ENCODE data around the gene SLC39A8.

The SLC39A8 gene

DNA sequence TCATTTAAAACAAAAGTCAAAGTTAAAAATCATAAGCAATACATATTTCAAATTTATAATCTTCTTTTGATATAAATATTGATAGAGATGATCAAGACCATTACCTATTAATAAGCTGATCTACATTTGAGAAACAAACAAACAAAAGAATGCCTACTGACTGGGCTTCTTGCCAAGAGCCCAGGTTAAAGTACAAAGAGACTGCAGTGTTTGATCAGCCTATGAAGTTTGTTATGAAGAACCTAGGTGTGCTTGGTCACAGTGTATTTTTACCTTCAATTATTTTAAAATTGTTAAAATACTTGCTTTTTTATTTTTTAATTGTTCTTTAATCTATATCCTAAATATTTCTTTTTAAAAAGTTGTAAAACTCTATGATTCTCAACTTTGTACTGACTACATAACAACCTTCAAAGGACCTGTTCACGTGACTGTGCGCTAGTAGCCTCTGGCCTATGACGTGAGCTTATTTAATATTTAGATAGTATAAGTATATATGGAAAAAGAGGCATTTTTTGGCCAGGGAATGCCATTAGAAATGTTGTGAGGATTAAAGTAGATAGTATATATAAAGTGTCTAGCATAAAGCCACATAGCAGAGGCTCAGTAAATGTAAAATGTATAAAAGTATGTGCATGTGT, 11.4 kb upstream of the SLC39A8 start:
- Histone ChIP-seq H3K36me3 (ENCODE audit: control insufficient read depth, insufficient read depth, low read length) (no peaks in the 10 kb centered on the region), H3K9ac (ENCODE audit: low read length) (no peak overlapping the region), H3K4me1 (ENCODE audit: control insufficient read depth, insufficient read depth, low read length) (0 out of 2 replicates have a peak, but pooled peaks cover 5% of the 10 kb centered on the region), H3K4me3 (ENCODE audit: low read depth, low read length) (no peak overlapping the region), H3K27ac (ENCODE audit: low read depth, low read length) (no peak overlapping the region), H3K27me3 (ENCODE audit: control insufficient read depth, insufficient read depth, low read length) (no peaks in the 10 kb centered on the region), H3K9me3 (ENCODE audit: control insufficient read depth, insufficient read depth, low read depth, low read length) (no peaks in the 10 kb centered on the region)

DNA sequence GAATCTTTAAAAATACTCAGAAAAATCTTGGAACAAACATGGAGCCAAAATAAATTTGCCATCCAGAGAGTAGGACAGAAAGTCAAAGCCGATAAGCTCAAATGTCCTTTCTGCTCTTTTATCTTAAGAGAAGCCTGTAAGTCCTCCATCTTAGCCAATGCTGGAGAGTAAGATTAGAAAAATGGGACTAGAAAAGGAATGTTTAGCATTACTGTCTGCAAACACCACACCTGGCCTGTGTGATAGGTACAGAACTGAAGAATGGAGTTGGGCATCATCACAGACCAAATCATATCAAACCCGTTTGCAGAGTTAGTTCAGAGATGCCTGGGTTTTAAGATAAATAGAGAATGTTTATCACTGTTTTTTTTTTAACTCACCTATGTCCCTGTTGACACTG, 10.5 kb upstream of the SLC39A8 start:
- Histone ChIP-seq H3K27ac (ENCODE audit: low read depth, low read length) (no peak overlapping the region), H3K4me1 (ENCODE audit: control insufficient read depth, insufficient read depth, low read length) (0 out of 2 replicates have a peak, but pooled peaks cover 5% of the 10 kb centered on the region), H3K27me3 (ENCODE audit: control insufficient read depth, insufficient read depth, low read length) (no peaks in the 10 kb centered on the region), H3K9me3 (ENCODE audit: control insufficient read depth, insufficient read depth, low read depth, low read length) (no peaks in the 10 kb centered on the region), H3K9ac (ENCODE audit: low read length) (no peak overlapping the region), H3K4me3 (ENCODE audit: low read depth, low read length) (no peak overlapping the region), H3K36me3 (ENCODE audit: control insufficient read depth, insufficient read depth, low read length) (no peaks in the 10 kb centered on the region)

- no peak overlapping the region for H3K4me3 ChIP-seq (ENCODE audit: low read depth, low read length)
- H3K36me3 ChIP-seq (ENCODE audit: control insufficient read depth, insufficient read depth, low read length), result no peaks in the 10 kb centered on the region
- H3K27ac ChIP-seq (ENCODE audit: low read depth, low read length), result no peak overlapping the region
- no peak overlapping the region for H3K9ac ChIP-seq (ENCODE audit: low read length)
- H3K9me3 ChIP-seq (ENCODE audit: control insufficient read depth, insufficient read depth, low read depth, low read length), result no peaks in the 10 kb centered on the region
- H3K27me3 ChIP-seq (ENCODE audit: control insufficient read depth, insufficient read depth, low read length), result no peaks in the 10 kb centered on the region
- H3K4me1 ChIP-seq (ENCODE audit: control insufficient read depth, insufficient read depth, low read length), result 0 out of 2 replicates have a peak, but pooled peaks cover 5% of the 10 kb centered on the region
Measured at GRCh38 chr4:102354671-102355454, 9.6 kb upstream of the SLC39A8 start.

- no peaks in the 10 kb centered on the region for H3K36me3 ChIP-seq (ENCODE audit: control insufficient read depth, insufficient read depth, low read length)
- no peak overlapping the region for H3K27ac ChIP-seq (ENCODE audit: low read depth, low read length)
- no peak overlapping the region for H3K4me3 ChIP-seq (ENCODE audit: low read depth, low read length)
- H3K27me3 ChIP-seq (ENCODE audit: control insufficient read depth, insufficient read depth, low read length), result no peaks in the 10 kb centered on the region
- H3K9me3 ChIP-seq (ENCODE audit: control insufficient read depth, insufficient read depth, low read depth, low read length), result no peaks in the 10 kb centered on the region
- 0 out of 2 replicates have a peak, but pooled peaks cover 5% of the 10 kb centered on the region for H3K4me1 ChIP-seq (ENCODE audit: control insufficient read depth, insufficient read depth, low read length)
- H3K9ac ChIP-seq (ENCODE audit: low read length), result no peak overlapping the region
Measured at GRCh38 chr4:102352781-102353180, 7.5 kb upstream of the SLC39A8 start.

GRCh38 chr4:102350634-102351033, 5.4 kb upstream of the SLC39A8 start:
- no peaks in the 10 kb centered on the region for H3K36me3 ChIP-seq (ENCODE audit: control insufficient read depth, insufficient read depth, low read length)
- no peak overlapping the region for H3K4me3 ChIP-seq (ENCODE audit: low read depth, low read length)
- H3K27me3 ChIP-seq (ENCODE audit: control insufficient read depth, insufficient read depth, low read length), result 0 out of 2 replicates have a peak, but pooled peaks cover 4% of the 10 kb centered on the region
- H3K9ac ChIP-seq (ENCODE audit: low read length), result no peak overlapping the region
- no peaks in the 10 kb centered on the region for H3K9me3 ChIP-seq (ENCODE audit: control insufficient read depth, insufficient read depth, low read depth, low read length)
- H3K27ac ChIP-seq (ENCODE audit: low read depth, low read length), result no peak overlapping the region
- H3K4me1 ChIP-seq (ENCODE audit: control insufficient read depth, insufficient read depth, low read length), result peaks cover 11% of the 10 kb centered on the region

DNA sequence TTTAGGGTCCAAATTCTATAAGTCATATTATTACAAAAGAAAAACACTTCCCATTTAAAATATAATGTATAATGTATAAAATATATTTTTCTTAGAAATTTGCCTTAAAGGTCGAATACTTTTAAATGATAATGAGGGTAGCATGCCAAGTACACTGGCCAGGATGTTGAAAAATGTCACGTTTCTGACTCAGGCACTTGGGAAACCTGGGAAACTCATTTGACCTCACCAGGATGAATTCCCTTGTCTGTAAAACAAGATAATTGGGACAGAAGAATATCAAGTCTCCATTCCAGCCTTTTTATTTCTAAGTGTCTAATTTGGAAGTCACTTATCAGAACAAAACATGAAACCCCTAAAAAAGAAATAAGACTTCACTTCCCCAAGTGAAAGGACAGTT, 3.4 kb upstream of the SLC39A8 start:
- H3K27me3 ChIP-seq (ENCODE audit: control insufficient read depth, insufficient read depth, low read length), result peaks cover 10% of the 10 kb centered on the region; the same call in 1 of the 2 replicates
- no peaks in the 10 kb centered on the region for H3K9me3 ChIP-seq (ENCODE audit: control insufficient read depth, insufficient read depth, low read depth, low read length)
- peaks cover 15% of the 10 kb centered on the region for H3K4me1 ChIP-seq (ENCODE audit: control insufficient read depth, insufficient read depth, low read length)
- H3K9ac ChIP-seq (ENCODE audit: low read length), result no peak overlapping the region
- no peak overlapping the region for H3K27ac ChIP-seq (ENCODE audit: low read depth, low read length)
- no peaks in the 10 kb centered on the region for H3K36me3 ChIP-seq (ENCODE audit: control insufficient read depth, insufficient read depth, low read length)
- H3K4me3 ChIP-seq (ENCODE audit: low read depth, low read length), result no peak overlapping the region

DNA sequence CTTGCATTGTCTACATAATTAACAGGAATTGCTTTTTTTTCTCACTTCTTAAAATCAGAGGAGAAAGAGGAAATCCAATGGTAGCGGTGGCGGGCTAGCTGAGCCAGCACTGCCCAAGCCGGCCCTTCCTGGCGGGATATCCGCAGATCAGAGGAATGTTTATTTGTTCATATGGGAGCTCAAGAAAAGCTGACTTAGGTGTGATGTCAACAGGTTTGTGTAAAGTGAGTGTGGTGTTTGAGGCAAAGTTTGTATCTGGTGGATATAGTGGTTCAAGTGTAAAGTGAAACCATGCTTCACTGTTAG, 466 bp upstream of the SLC39A8 start:
- Histone ChIP-seq H3K27ac (ENCODE audit: low read depth, low read length) (no peak overlapping the region), H3K4me3 (ENCODE audit: low read depth, low read length) (peak overlapping the region; percentile 71), H3K27me3 (ENCODE audit: control insufficient read depth, insufficient read depth, low read length) (peaks cover 18% of the 10 kb centered on the region; the same call in 1 of the 2 replicates), H3K4me1 (ENCODE audit: control insufficient read depth, insufficient read depth, low read length) (peaks cover 33% of the 10 kb centered on the region), H3K36me3 (ENCODE audit: control insufficient read depth, insufficient read depth, low read length) (no peaks in the 10 kb centered on the region), H3K9ac (ENCODE audit: low read length) (peak overlapping the region; percentile 65), H3K9me3 (ENCODE audit: control insufficient read depth, insufficient read depth, low read depth, low read length) (no peaks in the 10 kb centered on the region)

- Histone ChIP-seq H3K36me3 (ENCODE audit: control insufficient read depth, insufficient read depth, low read length) (no peaks in the 10 kb centered on the region), H3K27me3 (ENCODE audit: control insufficient read depth, insufficient read depth, low read length) (peaks cover 18% of the 10 kb centered on the region; the same call in 1 of the 2 replicates), H3K9ac (ENCODE audit: low read length) (peak overlapping the region; percentile 81), H3K9me3 (ENCODE audit: control insufficient read depth, insufficient read depth, low read depth, low read length) (no peaks in the 10 kb centered on the region), H3K27ac (ENCODE audit: low read depth, low read length) (no peak overlapping the region; the same call in 1 of the 2 replicates), H3K4me1 (ENCODE audit: control insufficient read depth, insufficient read depth, low read length) (peaks cover 39% of the 10 kb centered on the region), H3K4me3 (ENCODE audit: low read depth, low read length) (peak overlapping the region; percentile 71)
Measured at GRCh38 chr4:102344520-102344953, 745 bp downstream of the SLC39A8 start.

GRCh38 chr4:102343964-102344519, 1.2 kb downstream of the SLC39A8 start:
- Histone ChIP-seq H3K9ac (ENCODE audit: low read length) (peak overlapping the region; percentile 81), H3K27ac (ENCODE audit: low read depth, low read length) (no peak overlapping the region; the same call in 1 of the 2 replicates), H3K4me1 (ENCODE audit: control insufficient read depth, insufficient read depth, low read length) (peaks cover 41% of the 10 kb centered on the region)

DNA sequence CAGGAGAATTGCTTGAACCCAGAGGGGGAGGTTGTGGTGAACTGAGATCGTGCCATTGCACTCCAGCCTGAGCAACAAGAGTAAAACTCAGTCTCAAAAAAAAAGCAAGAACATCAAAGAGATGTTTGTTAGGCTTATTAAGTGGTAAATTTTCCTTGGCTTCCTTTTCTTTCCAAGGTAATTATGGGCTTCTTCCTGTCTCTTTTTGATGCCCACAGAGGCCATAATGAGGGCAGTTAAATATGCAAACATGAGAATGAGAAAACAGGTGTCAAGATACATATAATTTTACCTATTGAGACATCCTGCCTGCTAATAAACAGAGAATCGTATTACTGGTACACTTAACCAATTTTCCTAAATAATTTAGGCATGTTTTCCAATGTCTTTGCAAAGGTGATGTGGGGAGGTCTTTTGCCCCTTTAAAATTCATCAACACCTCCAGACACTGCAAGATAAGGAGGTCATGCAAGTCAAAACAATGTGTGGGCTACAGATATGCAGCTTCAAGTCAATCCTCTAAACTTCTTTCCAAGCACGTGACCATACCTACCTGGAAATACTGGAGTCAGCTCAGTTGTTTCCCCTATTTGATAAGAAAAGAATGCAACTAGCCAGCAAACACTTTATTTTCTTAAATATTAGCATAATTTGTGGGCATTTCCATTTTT, 2.7 kb downstream of the SLC39A8 start:
- H3K4me1 ChIP-seq (ENCODE audit: control insufficient read depth, insufficient read depth, low read length), result peaks cover 41% of the 10 kb centered on the region
- H3K27ac ChIP-seq (ENCODE audit: low read depth, low read length), result no peak overlapping the region; the same call in 1 of the 2 replicates
- H3K9me3 ChIP-seq (ENCODE audit: control insufficient read depth, insufficient read depth, low read depth, low read length), result no peaks in the 10 kb centered on the region
- H3K36me3 ChIP-seq (ENCODE audit: control insufficient read depth, insufficient read depth, low read length), result no peaks in the 10 kb centered on the region
- H3K4me3 ChIP-seq (ENCODE audit: low read depth, low read length), result peak overlapping the region; percentile 71
- H3K27me3 ChIP-seq (ENCODE audit: control insufficient read depth, insufficient read depth, low read length), result peaks cover 18% of the 10 kb centered on the region; the same call in 1 of the 2 replicates
- H3K9ac ChIP-seq (ENCODE audit: low read length), result peak overlapping the region; percentile 3

More at GRCh38 chr4:102343964-102344519, 1.2 kb downstream of the SLC39A8 start:
- Histone ChIP-seq H3K36me3 (ENCODE audit: control insufficient read depth, insufficient read depth, low read length) (no peaks in the 10 kb centered on the region), H3K4me3 (ENCODE audit: low read depth, low read length) (peak overlapping the region; percentile 71), H3K27me3 (ENCODE audit: control insufficient read depth, insufficient read depth, low read length) (peaks cover 18% of the 10 kb centered on the region; the same call in 1 of the 2 replicates), H3K9me3 (ENCODE audit: control insufficient read depth, insufficient read depth, low read depth, low read length) (no peaks in the 10 kb centered on the region)

Data from HUES6 (cell line).